Measurements from ENCODE around the gene CEP112.

- TF ChIP-seq CTCF (IDR thresholded peaks at IDR 0.05) (no peak), ZBTB43 (CRISPR knock-in tag; IDR thresholded peaks at IDR 0.05) (no peak), ZNF138 (CRISPR knock-in tag; conservative IDR thresholded peaks at IDR 0.05) (no peak), NFYB (CRISPR knock-in tag; conservative IDR thresholded peaks at IDR 0.05; ENCODE audit: low read depth) (no peak), ATF3 (CRISPR knock-in tag; conservative IDR thresholded peaks at IDR 0.05) (no peak), MAX (CRISPR knock-in tag; IDR thresholded peaks at IDR 0.05) (no peak), GTF2I (CRISPR knock-in tag; conservative IDR thresholded peaks at IDR 0.05) (no peak), FOXP4 (CRISPR knock-in tag; IDR thresholded peaks at IDR 0.05) (no peak), MXD4 (CRISPR knock-in tag; IDR thresholded peaks at IDR 0.05; ENCODE audit: borderline replicate concordance) (no peak), NR3C1 (CRISPR knock-in tag; conservative IDR thresholded peaks at IDR 0.05; ENCODE audit: low read depth) (no peak)
These were observed 296.0 kb downstream of the CEP112 start for GRCh38 chr17:65895969-65896368.

Data from WTC11 (cell line).